Pancreas (tissue), 10 donors: ENCODE data around the gene ELL3. TPM values are rescaled to one million over a fixed set of nuclear protein-coding genes. Genes with fewer than 3 reads are reported as not detected.
A peak's percentile ranks its signal among the peaks of the same experiment; 100 is the strongest.
"Not testable (repeated sequence)": the region's sequence is repeated elsewhere in the genome, so short reads cannot be mapped to it uniquely, and the experiment has no call there.

ENCODE experiments used
- ATAC-seq, 4 donors: fragments of 200-7000 bp; cut with Tn5 transposase; one replicate each; pipeline versions ENCODE4 v1.8.0 to v1.9.1; 2020; ENCODE audit warnings: mild to moderate bottlenecking in 4 of 4, moderate library complexity in 4 of 4
- DNase-seq, 6 donors: peaks; one replicate each; pipeline ENCODE4 v3.0.0-alpha.2; 2020
- FAIRE-seq: peaks from 2 replicates; lab custom pipeline; 2012; peaks lifted over from hg19 to GRCh38; lab: Jason Lieb, UNC
- H3K27ac ChIP-seq, 4 donors: fragments of 200-600 bp; sonication (generic); 1 replicate in 3 of 4; 2 replicates in 1 of 4; pipeline versions ENCODE4 v1.5.0 to v1.8.0; 2020
- H3K27me3 ChIP-seq, 4 donors: fragments of 200-600 bp; one replicate each; pipeline ENCODE4 v1.8.0; 2021
- H3K36me3 ChIP-seq, 3 donors: fragments of 200-600 bp; sonication (generic) in 1 of 3; one replicate each; pipeline versions ENCODE4 v1.5.0 to v1.8.0; 2020 to 2021
- H3K4me1 ChIP-seq, 3 donors: fragments of 200-600 bp; one replicate each; pipeline ENCODE4 v1.8.0; 2021
- H3K4me3 ChIP-seq, 4 donors: fragments of 200-600 bp; sonication (generic) in 2 of 4; one replicate each; pipeline versions ENCODE4 v1.5.0 to v1.8.0; 2020 to 2021
- H3K9me3 ChIP-seq, 4 donors: fragments of 200-600 bp; one replicate each; pipeline ENCODE4 v1.8.0; 2021
- CTCF ChIP-seq, 4 donors: fragments of 200-600 bp; sonication (generic) in 3 of 4; IDR thresholded peaks; one replicate each; pipeline versions ENCODE4 v1.5.0 to v1.8.0; 2021; ENCODE audit warnings: antibody characterized with exemption in 4 of 4
- WGBS, 2 donors: extraction: QIAGEN DNeasy Blood & Tissue Kit; methylation state at CpG; one replicate each; pipeline ENCODE4 v1.1.7; 2013; 5-methylcytosine and 5-hydroxymethylcytosine counted together
- intact Hi-C, 3 donors: fragments of 100-400 bp; cut with DNase I; formaldehyde crosslinking; loops; one replicate each; pipeline versions ENCODE4 v1.11.1 to v1.14.2; 2022
- polyA plus RNA-seq, 2 donors: library from polyadenylated mRNA; stranded (reverse); fragments of 200-250 nt; gene quantifications; one replicate each; pipeline ENCODE4 v1.2.3, GENCODE V29; 2013
- total RNA-seq, 6 donors: library from RNA; stranded (reverse); fragmentation: NEBNext Ultra II Directional in 4 of 6; extraction: Animal tissue kit (Norgen Biotek cat#: 25700) in 4 of 6; gene quantifications; one replicate each; pipeline versions ENCODE4 v1.2.1 to v1.2.4, GENCODE V29; 2021 to 2023
- donor health status: healthy with polysubstance abuse.
- donor health status: DM: no; HTN: no; CAD: no; lungs with moderate emphysema.
- donor health status: DM: no; HTN: no; CAD: no.
- donor health status: control.
- donor health status: control.
- donor health status: Bipolar disorder and iron deficiency.
- donor health status: DM: yes; HTN: yes; CAD: no.
- donor health status: DM: no; HTN: no; CAD: no.
- donor health status: DM: no; HTN: no; CAD: no.
- donor health status: DM: yes; HTN: yes; CAD: no.

Gene ELL3
- 1 to 10 TPM; 1.2 to 3.1 (median 2.0) TPM for total RNA-seq
- 1 to 10 TPM; 1.9 to 2.1 TPM for polyA plus RNA-seq

GRCh38 chr15:43776718-43777266, at the start of gene ELL3:
TSS of gene ELL3 (minus strand) at chr15:43776966. CDS start at chr15:43776901, 65 bp downstream.
- no peak for FAIRE-seq
- Histone ChIP-seq H3K27ac (peak within 1 kb of the TSS; percentile 61 to 89 (median 78)), H3K4me1 (peaks cover 0 to 6% (median 0%) of the 10 kb centered on the region in 3 donors), H3K27me3 (no peaks in the 10 kb centered on the region), H3K36me3 (peaks cover 6 to 22% (median 13%) of the 10 kb centered on the region in 3 donors), H3K4me3 (peak within 1 kb of the TSS; percentile 35 to 57 (median 44)), H3K9me3 (no peaks in the 10 kb centered on the region)
- WGBS, 2 donors, result 0 to 1% methylated on average over 40 to 41 of the region's 41 CpGs
- TF ChIP-seq CTCF (IDR thresholded peaks at IDR 0.05), result no peak
- intact Hi-C loops, result no loop called here
- peak; percentile 82 to 93 (median 88) for ATAC-seq
- peak; percentile 80 to 90 (median 86) for DNase-seq

- FAIRE-seq, result no peak
- DNase-seq, result no peak
- Histone ChIP-seq H3K9me3 (no peaks in the 10 kb centered on the region), H3K27ac (peak overlapping the region in 3 of 4 donors; percentile 42 to 62 (median 62)), H3K36me3 (no peaks in the 10 kb centered on the region), H3K4me3 (peak overlapping the region in 2 of 4 donors; percentile 42 to 59), H3K4me1 (peaks cover 0 to 20% (median 8%) of the 10 kb centered on the region in 3 donors), H3K27me3 (no peaks in the 10 kb centered on the region)
- WGBS, 2 donors, result 93 to 95% methylated on average over 11 of the region's 11 CpGs
- no peak for TF ChIP-seq CTCF (IDR thresholded peaks at IDR 0.05)
- no peak for ATAC-seq
- intact Hi-C loops, result no loop called here
These were observed 49.3 kb upstream of the ELL3 start for GRCh38 chr15:43826029-43826507.

GRCh38 chr15:43825305-43825704, 48.5 kb upstream of the ELL3 start:
- H3K4me3 ChIP-seq, H3K27me3 ChIP-seq, H3K9me3 ChIP-seq, H3K27ac ChIP-seq, DNase-seq, intact Hi-C loops, ATAC-seq, FAIRE-seq, H3K36me3 ChIP-seq: not testable (repeated sequence)
- peaks cover 0 to 20% (median 8%) of the 10 kb centered on the region in 3 donors for H3K4me1 ChIP-seq
- WGBS, 2 donors, result 89 to 91% methylated on average over 11 of the region's 11 CpGs

GRCh38 chr15:43824302-43825246, 47.8 kb upstream of the ELL3 start, which contains the start of gene MFAP1:
TSS of gene MFAP1 (minus strand) at chr15:43824690. CDS start at chr15:43824569, 121 bp downstream.
- peaks cover 0 to 20% (median 8%) of the 10 kb centered on the region in 3 donors for H3K4me1 ChIP-seq
- peak within 1 kb of the TSS; percentile 54 to 76 (median 64) for H3K4me3 ChIP-seq
- peak within 1 kb of the TSS; percentile 56 to 90 (median 82) for H3K27ac ChIP-seq
- TF ChIP-seq CTCF (IDR thresholded peaks at IDR 0.05), result no peak
- H3K36me3 ChIP-seq, result no peaks in the 10 kb centered on the region
- DNase-seq (peak; percentile 88 to 97 (median 95)), FAIRE-seq (peak; percentile 92), ATAC-seq (peak; percentile 92 to 96 (median 96))
- no peaks in the 10 kb centered on the region for H3K27me3 ChIP-seq
- intact Hi-C loops, result no loop called here
- no peaks in the 10 kb centered on the region for H3K9me3 ChIP-seq
- WGBS, 2 donors, result 6 to 8% methylated on average over 46 of the region's 46 CpGs

GRCh38 chr15:43821505-43821904, 44.7 kb upstream of the ELL3 start:
- 52 to 56% methylated on average over 3 of the region's 3 CpGs for WGBS, 2 donors
- peaks cover 0 to 14% (median 8%) of the 10 kb centered on the region in 3 donors for H3K4me1 ChIP-seq
- DNase-seq, result no peak
- ATAC-seq, result no peak
- H3K36me3 ChIP-seq, result peaks cover 0 to 9% (median 7%) of the 10 kb centered on the region in 3 donors
- no peak for TF ChIP-seq CTCF (IDR thresholded peaks at IDR 0.05)
- H3K27me3 ChIP-seq, result no peaks in the 10 kb centered on the region
- H3K27ac ChIP-seq, result no peak overlapping the region
- intact Hi-C loops, result no loop called here
- H3K9me3 ChIP-seq, result no peaks in the 10 kb centered on the region
- no peak for FAIRE-seq
- H3K4me3 ChIP-seq, result no peak overlapping the region

- H3K27me3 ChIP-seq, FAIRE-seq, H3K9me3 ChIP-seq, H3K27ac ChIP-seq, DNase-seq, H3K4me1 ChIP-seq, ATAC-seq, H3K4me3 ChIP-seq, intact Hi-C loops: not testable (repeated sequence)
- H3K36me3 ChIP-seq, result peaks cover 11 to 47% (median 32%) of the 10 kb centered on the region in 3 donors
- 88 to 91% methylated on average over 5 of the region's 5 CpGs for WGBS, 2 donors
These were observed 38.3 kb upstream of the ELL3 start for GRCh38 chr15:43815064-43815463.
